Uterus (tissue), 2 donors: ENCODE measurements around the gene NBEA.

ENCODE experiments used
- CTCF ChIP-seq, 4 experiments: fragments of 200-600 bp in 2 of 4; fragments of 450-650 bp in 2 of 4; sonication (generic) in 2 of 4; IDR thresholded peaks; one replicate each; pipeline ENCODE4 v1.5.1; 2016 to 2019; ENCODE audit warnings: antibody characterized with exemption in 4 of 4, mild to moderate bottlenecking in 2 of 4, moderate library complexity in 1 of 4
- POLR2A ChIP-seq, 2 donors: fragments of 450-650 bp; IDR thresholded peaks; one replicate each; pipeline ENCODE4 v1.6.1; 2016; ENCODE audit warnings: antibody characterized with exemption in 2 of 2, mild to moderate bottlenecking in 1 of 2, moderate library complexity in 1 of 2

- TF ChIP-seq CTCF (IDR thresholded peaks at IDR 0.05) (no peak), POLR2A (IDR thresholded peaks at IDR 0.05) (no peak)
These were observed 197.5 kb downstream of the NBEA start for GRCh38 chr13:35139591-35139990.
